ENCODE data around the gene RUSF1.
"Not testable (repeated sequence)": the region's sequence is repeated elsewhere in the genome, so short reads cannot be mapped to it uniquely, and the experiment has no call there.

Gene RUSF1

GRCh38 chr16:31517800-31518402 lies 9.7 kb upstream of the RUSF1 start:
- DNase-seq (ENCODE audit: low read depth) = no peak
- no peak for TF ChIP-seq CTCF (IDR thresholded peaks at IDR 0.05; ENCODE audit: control insufficient read depth, insufficient read depth, low read depth, low read length, missing control alignments)
- no peak overlapping the region for H3K4me3 ChIP-seq (ENCODE audit: control insufficient read depth, low read depth, low read length)

GRCh38 chr16:31513884-31514283 lies 5.7 kb upstream of the RUSF1 start:
- DNase-seq (ENCODE audit: low read depth) = no peak
- TF ChIP-seq CTCF (IDR thresholded peaks at IDR 0.05; ENCODE audit: control insufficient read depth, insufficient read depth, low read depth, low read length, missing control alignments) = no peak
- no peak overlapping the region for H3K4me3 ChIP-seq (ENCODE audit: control insufficient read depth, low read depth, low read length)

GRCh38 chr16:31513126-31513525 lies 4.9 kb upstream of the RUSF1 start:
- TF ChIP-seq CTCF (IDR thresholded peaks at IDR 0.05; ENCODE audit: control insufficient read depth, insufficient read depth, low read depth, low read length, missing control alignments) = no peak
- peak; percentile 49 for DNase-seq (ENCODE audit: low read depth)
- H3K4me3 ChIP-seq (ENCODE audit: control insufficient read depth, low read depth, low read length) = no peak overlapping the region

- no peak for DNase-seq (ENCODE audit: low read depth)
- no peak for TF ChIP-seq CTCF (IDR thresholded peaks at IDR 0.05; ENCODE audit: control insufficient read depth, insufficient read depth, low read depth, low read length, missing control alignments)
- peak overlapping the region; percentile 71 for H3K4me3 ChIP-seq (ENCODE audit: control insufficient read depth, low read depth, low read length)
Observed at GRCh38 chr16:31508706-31509195, 560 bp upstream of the RUSF1 start.

GRCh38 chr16:31507617-31507928 lies 618 bp downstream of the RUSF1 start:
- no peak for TF ChIP-seq CTCF (IDR thresholded peaks at IDR 0.05; ENCODE audit: control insufficient read depth, insufficient read depth, low read depth, low read length, missing control alignments)
- no peak for DNase-seq (ENCODE audit: low read depth)
- H3K4me3 ChIP-seq (ENCODE audit: control insufficient read depth, low read depth, low read length) = peak overlapping the region; percentile 71

GRCh38 chr16:31505483-31505882 lies 2.7 kb downstream of the RUSF1 start:
- no peak for TF ChIP-seq CTCF (IDR thresholded peaks at IDR 0.05; ENCODE audit: control insufficient read depth, insufficient read depth, low read depth, low read length, missing control alignments)
- DNase-seq (ENCODE audit: low read depth) = no peak
- H3K4me3 ChIP-seq (ENCODE audit: control insufficient read depth, low read depth, low read length) = no peak overlapping the region

GRCh38 chr16:31504159-31504558 lies 4.0 kb downstream of the RUSF1 start:
- DNase-seq (ENCODE audit: low read depth) = no peak
- no peak for TF ChIP-seq CTCF (IDR thresholded peaks at IDR 0.05; ENCODE audit: control insufficient read depth, insufficient read depth, low read depth, low read length, missing control alignments)
- no peak overlapping the region for H3K4me3 ChIP-seq (ENCODE audit: control insufficient read depth, low read depth, low read length)

- not testable (repeated sequence) for DNase-seq (ENCODE audit: low read depth); H3K4me3 ChIP-seq (ENCODE audit: control insufficient read depth, low read depth, low read length)
Observed at GRCh38 chr16:31503555-31503954, 4.6 kb downstream of the RUSF1 start.
